Muscle of arm (tissue), 14 donors: ENCODE measurements around the gene WT1. TPM values are rescaled to one million over a fixed set of nuclear protein-coding genes. Genes with fewer than 3 reads are reported as not detected.
"Not testable (repeated sequence)": the region's sequence is repeated elsewhere in the genome, so short reads cannot be mapped to it uniquely, and the experiment has no call there.

Experiments
- DNase-seq: peaks from one replicate; pipeline ENCODE4 v3.0.0-alpha.2; 2013
- long read RNA-seq, 11 donors: transcript quantifications; one replicate each; lab custom pipeline, GENCODE V29; 2026
- polyA plus RNA-seq, 12 donors: library from polyadenylated mRNA; unstranded; fragments of 120-200 nt; gene quantifications; one replicate each; pipeline ENCODE4 v1.2.1, GENCODE V29; 2013; ENCODE audit not compliant: insufficient read length in 12 of 12

WT1 gene
- 1 to 10 TPM in 1 of 12 donors, under 1 TPM in 4, not detected in 7; 0.24 to 1.2 (median 0.30) TPM for polyA plus RNA-seq
- long read RNA-seq, donor 1, result 0 reads
- long read RNA-seq, donor 2, result 0 reads
- long read RNA-seq, donor 3, result 0 reads
- long read RNA-seq, donor 4, result 0 reads
- long read RNA-seq, donor 5, result 0 reads
- long read RNA-seq, donor 6, result 0 reads
- long read RNA-seq, donor 7, result 0 reads
- long read RNA-seq, donor 8, result 0 reads
- long read RNA-seq, donor 9, result 0 reads
- long read RNA-seq, donor 10, result 0 reads
- long read RNA-seq, donor 11, result 0 reads

- DNase-seq, result no peak
These were observed at the start of gene WT1 for GRCh38 chr11:32435511-32435941. TSS of gene WT1 (minus strand) at chr11:32435539.

- DNase-seq, result no peak
These were observed 44.0 kb upstream of the WT1 start for GRCh38 chr11:32479291-32479690.

GRCh38 chr11:32478277-32478731, 43.0 kb upstream of the WT1 start:
- no peak for DNase-seq

GRCh38 chr11:32473282-32473909, 38.1 kb upstream of the WT1 start:
- no peak for DNase-seq

- no peak for DNase-seq
These were observed 36.9 kb upstream of the WT1 start for GRCh38 chr11:32472226-32472625.

GRCh38 chr11:32471544-32471943, 36.2 kb upstream of the WT1 start:
- not testable (repeated sequence) for DNase-seq

GRCh38 chr11:32469791-32470190, 34.5 kb upstream of the WT1 start:
- DNase-seq, result no peak

- no peak for DNase-seq
These were observed 31.1 kb upstream of the WT1 start for GRCh38 chr11:32466279-32466915.

- DNase-seq, result no peak
These were observed 28.7 kb upstream of the WT1 start for GRCh38 chr11:32464078-32464477.

GRCh38 chr11:32462011-32462690, 26.8 kb upstream of the WT1 start:
- no peak for DNase-seq

GRCh38 chr11:32456864-32457263, 21.5 kb upstream of the WT1 start:
- DNase-seq, result no peak

- no peak for DNase-seq
These were observed 19.7 kb upstream of the WT1 start for GRCh38 chr11:32454993-32455392.

GRCh38 chr11:32451808-32452207, 16.5 kb upstream of the WT1 start:
- no peak for DNase-seq

- DNase-seq, result no peak
These were observed 15.0 kb upstream of the WT1 start for GRCh38 chr11:32450372-32450771.

- no peak for DNase-seq
These were observed 12.9 kb upstream of the WT1 start for GRCh38 chr11:32448232-32448631.

GRCh38 chr11:32447252-32447651, 11.9 kb upstream of the WT1 start:
- no peak for DNase-seq

GRCh38 chr11:32446227-32446626, 10.9 kb upstream of the WT1 start:
- DNase-seq, result no peak

- no peak for DNase-seq
These were observed 8.8 kb upstream of the WT1 start for GRCh38 chr11:32444186-32444585.

- DNase-seq, result no peak
These were observed 5.6 kb upstream of the WT1 start for GRCh38 chr11:32440916-32441315.

- DNase-seq, result no peak
These were observed 5.1 kb upstream of the WT1 start for GRCh38 chr11:32440312-32440908.

GRCh38 chr11:32439501-32440210, 4.3 kb upstream of the WT1 start:
- no peak for DNase-seq
